ENCODE data around the gene B3GAT1. TPM values are rescaled to one million over a fixed set of nuclear protein-coding genes. Genes with fewer than 3 reads are reported as not detected.
"Not testable (repeated sequence)": the region's sequence is repeated elsewhere in the genome, so short reads cannot be mapped to it uniquely, and the experiment has no call there.

Gene B3GAT1
- polyA plus RNA-seq, 2 donors, result 0.02 to 0.10 TPM

DNA sequence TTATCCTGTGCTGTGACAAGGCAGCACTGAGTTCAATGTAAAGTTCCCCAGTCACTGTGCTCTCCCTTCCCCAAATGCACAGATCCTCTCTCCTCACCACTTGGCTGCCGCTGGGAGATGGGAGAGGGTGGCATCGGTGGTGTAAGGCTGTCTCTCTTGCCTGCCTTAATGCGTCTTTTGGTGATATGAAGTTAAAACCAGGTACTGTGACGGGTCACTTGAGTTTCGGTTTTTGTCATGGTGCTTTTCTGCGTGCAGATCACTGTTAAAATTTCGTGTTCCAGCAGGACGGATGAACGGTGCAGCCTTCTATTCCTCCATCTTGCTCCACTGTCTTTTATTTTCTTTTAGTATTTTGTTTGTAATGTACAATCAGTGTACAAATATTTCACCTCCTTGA is 61.7 kb downstream of the B3GAT1 start:
- no peaks in the 10 kb centered on the region for H3K36me3 ChIP-seq (ENCODE audit: control insufficient read depth in 2 of 2, insufficient read depth in 2 of 2, low read length in 1 of 2)
- no peak overlapping the region for H3K27ac ChIP-seq (ENCODE audit: low read depth in 2 of 2, low read length in 1 of 2)
- WGBS, 2 donors, result 87 to 92% methylated on average over 9 of the region's 9 CpGs
- no peak overlapping the region for H3K4me3 ChIP-seq (ENCODE audit: low read depth in 1 of 2, low read length in 2 of 2)
- H3K9me3 ChIP-seq (ENCODE audit: control insufficient read depth in 2 of 2, insufficient read depth in 1 of 2, low read depth in 1 of 2, low read length in 1 of 2), result no peaks in the 10 kb centered on the region
- no peaks in the 10 kb centered on the region for H3K27me3 ChIP-seq (ENCODE audit: control insufficient read depth in 1 of 2, insufficient read depth in 2 of 2, low read length in 2 of 2)
- peaks cover 0 to 4% of the 10 kb centered on the region in 2 donors for H3K4me1 ChIP-seq (ENCODE audit: control insufficient read depth in 2 of 2, insufficient read depth in 2 of 2, low read length in 1 of 2)

- Histone ChIP-seq H3K4me1 (ENCODE audit: control insufficient read depth in 2 of 2, insufficient read depth in 2 of 2, low read length in 1 of 2) (peaks cover 0 to 4% of the 10 kb centered on the region in 2 donors), H3K36me3 (ENCODE audit: control insufficient read depth in 2 of 2, insufficient read depth in 2 of 2, low read length in 1 of 2) (no peaks in the 10 kb centered on the region), H3K9me3 (ENCODE audit: control insufficient read depth in 2 of 2, insufficient read depth in 1 of 2, low read depth in 1 of 2, low read length in 1 of 2) (no peaks in the 10 kb centered on the region), H3K4me3 (ENCODE audit: low read depth in 1 of 2, low read length in 2 of 2) (no peak overlapping the region), H3K27me3 (ENCODE audit: control insufficient read depth in 1 of 2, insufficient read depth in 2 of 2, low read length in 2 of 2) (no peaks in the 10 kb centered on the region), H3K27ac (ENCODE audit: low read depth in 2 of 2, low read length in 1 of 2) (no peak overlapping the region)
- 90 to 92% methylated on average over 10 of the region's 10 CpGs for WGBS, 2 donors
These were observed 62.2 kb downstream of the B3GAT1 start for GRCh38 chr11:134349802-134350355.

GRCh38 chr11:134349109-134349801 is 62.8 kb downstream of the B3GAT1 start:
- 64% methylated on average over 6 of the region's 6 CpGs for WGBS, 2 donors
- Histone ChIP-seq H3K27me3 (ENCODE audit: control insufficient read depth in 1 of 2, insufficient read depth in 2 of 2, low read length in 2 of 2) (no peaks in the 10 kb centered on the region), H3K4me1 (ENCODE audit: control insufficient read depth in 2 of 2, insufficient read depth in 2 of 2, low read length in 1 of 2) (peaks cover 0 to 4% of the 10 kb centered on the region in 2 donors), H3K36me3 (ENCODE audit: control insufficient read depth in 2 of 2, insufficient read depth in 2 of 2, low read length in 1 of 2) (no peaks in the 10 kb centered on the region), H3K4me3 (ENCODE audit: low read depth in 1 of 2, low read length in 2 of 2) (no peak overlapping the region), H3K9me3 (ENCODE audit: control insufficient read depth in 2 of 2, insufficient read depth in 1 of 2, low read depth in 1 of 2, low read length in 1 of 2) (no peaks in the 10 kb centered on the region), H3K27ac (ENCODE audit: low read depth in 2 of 2, low read length in 1 of 2) (no peak overlapping the region)

DNA sequence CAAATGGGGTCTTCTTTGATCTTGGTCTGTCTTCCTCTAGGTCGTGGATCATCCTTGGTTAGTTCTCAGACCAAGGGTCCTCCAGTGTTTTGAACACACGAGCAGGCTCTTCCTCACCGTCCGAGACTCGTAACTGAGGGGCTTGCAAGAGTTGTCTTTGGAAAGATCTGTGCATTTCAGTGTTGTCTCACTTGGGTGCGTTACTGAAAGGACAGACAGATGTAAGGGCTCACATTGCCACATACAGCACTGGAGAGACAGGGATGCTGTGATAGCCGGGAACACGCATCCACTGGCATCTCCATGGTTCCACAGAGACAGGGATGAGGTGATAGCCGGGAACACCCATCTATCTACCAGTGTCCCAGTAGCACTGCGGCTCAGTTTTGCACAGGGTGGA is 64.6 kb downstream of the B3GAT1 start:
- Histone ChIP-seq H3K27ac (ENCODE audit: low read depth in 2 of 2, low read length in 1 of 2) (no peak overlapping the region), H3K9me3 (ENCODE audit: control insufficient read depth in 2 of 2, insufficient read depth in 1 of 2, low read depth in 1 of 2, low read length in 1 of 2) (no peaks in the 10 kb centered on the region), H3K4me1 (ENCODE audit: control insufficient read depth in 2 of 2, insufficient read depth in 2 of 2, low read length in 1 of 2) (peaks cover 0 to 4% of the 10 kb centered on the region in 2 donors), H3K4me3 (ENCODE audit: low read depth in 1 of 2, low read length in 2 of 2) (no peak overlapping the region), H3K36me3 (ENCODE audit: control insufficient read depth in 2 of 2, insufficient read depth in 2 of 2, low read length in 1 of 2) (no peaks in the 10 kb centered on the region), H3K27me3 (ENCODE audit: control insufficient read depth in 1 of 2, insufficient read depth in 2 of 2, low read length in 2 of 2) (no peaks in the 10 kb centered on the region)
- WGBS, 2 donors, result 84 to 91% methylated on average over 10 of the region's 10 CpGs

- H3K36me3 ChIP-seq (ENCODE audit: control insufficient read depth in 2 of 2, insufficient read depth in 2 of 2, low read length in 1 of 2), result no peaks in the 10 kb centered on the region
- no peaks in the 10 kb centered on the region for H3K9me3 ChIP-seq (ENCODE audit: control insufficient read depth in 2 of 2, insufficient read depth in 1 of 2, low read depth in 1 of 2, low read length in 1 of 2)
- no peak overlapping the region for H3K4me3 ChIP-seq (ENCODE audit: low read depth in 1 of 2, low read length in 2 of 2)
- H3K27ac ChIP-seq (ENCODE audit: low read depth in 2 of 2, low read length in 1 of 2), result no peak overlapping the region
- peaks cover 0 to 4% of the 10 kb centered on the region in 2 donors for H3K4me1 ChIP-seq (ENCODE audit: control insufficient read depth in 2 of 2, insufficient read depth in 2 of 2, low read length in 1 of 2)
- no peaks in the 10 kb centered on the region for H3K27me3 ChIP-seq (ENCODE audit: control insufficient read depth in 1 of 2, insufficient read depth in 2 of 2, low read length in 2 of 2)
- WGBS, 2 donors, result 79 to 87% methylated on average over 5 of the region's 5 CpGs
These were observed 65.1 kb downstream of the B3GAT1 start for GRCh38 chr11:134346976-134347350.

DNA sequence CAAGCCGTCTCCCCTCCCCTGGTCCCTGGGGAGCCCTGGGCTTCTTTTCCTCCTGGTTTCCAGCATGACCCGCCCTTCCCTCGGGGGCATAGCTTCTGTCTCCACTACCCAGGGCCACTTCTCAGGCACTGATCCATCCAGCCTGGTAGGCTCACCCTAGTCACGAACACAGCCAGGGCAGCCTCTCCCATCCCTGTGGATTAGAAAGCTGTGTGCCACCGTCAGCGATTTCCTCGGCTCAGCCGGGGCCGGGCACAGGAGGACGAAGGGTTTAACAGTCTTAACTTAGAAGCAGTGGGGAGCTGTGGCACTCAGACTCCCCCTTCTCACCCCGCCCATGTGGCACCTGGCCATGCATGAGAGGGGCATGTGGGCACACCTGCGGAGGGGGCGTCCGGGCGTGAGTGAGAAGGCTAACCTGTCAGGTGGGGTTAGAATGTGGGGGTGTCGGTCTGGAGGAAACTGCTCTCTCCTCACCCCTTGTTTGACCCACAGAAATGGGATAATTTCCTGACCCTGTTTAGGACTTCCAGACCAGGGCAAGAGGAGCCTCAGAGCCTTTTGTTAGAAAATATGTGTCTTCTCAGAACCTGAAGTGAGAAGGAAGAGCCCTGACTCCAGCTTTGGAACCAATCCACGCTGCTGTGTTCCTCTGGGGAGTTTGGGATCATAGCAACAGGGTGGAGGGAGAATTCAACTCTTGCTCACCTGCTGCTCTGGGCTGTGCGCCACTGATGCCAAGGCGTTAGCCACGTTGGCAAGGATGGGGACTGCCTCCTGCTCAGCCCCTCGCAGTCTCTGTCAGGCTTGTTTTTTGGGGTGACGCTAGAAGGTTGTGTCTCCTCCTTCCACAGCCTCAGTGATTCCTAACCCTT is 65.7 kb downstream of the B3GAT1 start:
- Histone ChIP-seq H3K36me3 (ENCODE audit: control insufficient read depth in 2 of 2, insufficient read depth in 2 of 2, low read length in 1 of 2) (no peaks in the 10 kb centered on the region), H3K27ac (ENCODE audit: low read depth in 2 of 2, low read length in 1 of 2) (no peak overlapping the region), H3K9me3 (ENCODE audit: control insufficient read depth in 2 of 2, insufficient read depth in 1 of 2, low read depth in 1 of 2, low read length in 1 of 2) (no peaks in the 10 kb centered on the region), H3K4me3 (ENCODE audit: low read depth in 1 of 2, low read length in 2 of 2) (no peak overlapping the region), H3K4me1 (ENCODE audit: control insufficient read depth in 2 of 2, insufficient read depth in 2 of 2, low read length in 1 of 2) (peaks cover 0 to 4% of the 10 kb centered on the region in 2 donors), H3K27me3 (ENCODE audit: control insufficient read depth in 1 of 2, insufficient read depth in 2 of 2, low read length in 2 of 2) (no peaks in the 10 kb centered on the region)
- WGBS, 2 donors, result 56 to 71% methylated on average over 22 of the region's 22 CpGs

GRCh38 chr11:134345237-134345550 is 66.8 kb downstream of the B3GAT1 start:
- 85 to 89% methylated on average over 4 of the region's 4 CpGs for WGBS, 2 donors
- Histone ChIP-seq H3K36me3 (ENCODE audit: control insufficient read depth in 2 of 2, insufficient read depth in 2 of 2, low read length in 1 of 2) (no peaks in the 10 kb centered on the region), H3K9me3 (ENCODE audit: control insufficient read depth in 2 of 2, insufficient read depth in 1 of 2, low read depth in 1 of 2, low read length in 1 of 2) (no peaks in the 10 kb centered on the region), H3K27me3 (ENCODE audit: control insufficient read depth in 1 of 2, insufficient read depth in 2 of 2, low read length in 2 of 2) (no peaks in the 10 kb centered on the region), H3K4me1 (ENCODE audit: control insufficient read depth in 2 of 2, insufficient read depth in 2 of 2, low read length in 1 of 2) (peaks cover 0 to 4% of the 10 kb centered on the region in 2 donors), H3K4me3 (ENCODE audit: low read depth in 1 of 2, low read length in 2 of 2) (no peak overlapping the region), H3K27ac (ENCODE audit: low read depth in 2 of 2, low read length in 1 of 2) (no peak overlapping the region)

GRCh38 chr11:134344497-134345236 is 67.4 kb downstream of the B3GAT1 start:
- not testable (repeated sequence) for H3K4me1 ChIP-seq (ENCODE audit: control insufficient read depth in 2 of 2, insufficient read depth in 2 of 2, low read length in 1 of 2); H3K4me3 ChIP-seq (ENCODE audit: low read depth in 1 of 2, low read length in 2 of 2); H3K27ac ChIP-seq (ENCODE audit: low read depth in 2 of 2, low read length in 1 of 2); H3K36me3 ChIP-seq (ENCODE audit: control insufficient read depth in 2 of 2, insufficient read depth in 2 of 2, low read length in 1 of 2); H3K27me3 ChIP-seq (ENCODE audit: control insufficient read depth in 1 of 2, insufficient read depth in 2 of 2, low read length in 2 of 2); H3K9me3 ChIP-seq (ENCODE audit: control insufficient read depth in 2 of 2, insufficient read depth in 1 of 2, low read depth in 1 of 2, low read length in 1 of 2)
- WGBS, 2 donors, result 88 to 91% methylated on average over 26 to 27 of the region's 28 CpGs

- 87 to 88% methylated on average over 15 of the region's 15 CpGs for WGBS, 2 donors
These were observed 68.4 kb downstream of the B3GAT1 start for GRCh38 chr11:134343646-134344045.

More at GRCh38 chr11:134343646-134344045, 68.4 kb downstream of the B3GAT1 start:
- Histone ChIP-seq H3K27me3 (ENCODE audit: control insufficient read depth in 1 of 2, insufficient read depth in 2 of 2, low read length in 2 of 2) (no peaks in the 10 kb centered on the region), H3K9me3 (ENCODE audit: control insufficient read depth in 2 of 2, insufficient read depth in 1 of 2, low read depth in 1 of 2, low read length in 1 of 2) (no peaks in the 10 kb centered on the region), H3K36me3 (ENCODE audit: control insufficient read depth in 2 of 2, insufficient read depth in 2 of 2, low read length in 1 of 2) (no peaks in the 10 kb centered on the region), H3K4me3 (ENCODE audit: low read depth in 1 of 2, low read length in 2 of 2) (no peak overlapping the region), H3K4me1 (ENCODE audit: control insufficient read depth in 2 of 2, insufficient read depth in 2 of 2, low read length in 1 of 2) (peaks cover 0 to 4% of the 10 kb centered on the region in 2 donors), H3K27ac (ENCODE audit: low read depth in 2 of 2, low read length in 1 of 2) (no peak overlapping the region)

Data from esophagus (tissue), 2 donors.